GM19468 (cell line): Measurements from ENCODE around the gene ZNF750.

ENCODE experiments used
- ATAC-seq: cut with Tn5 transposase; IDR thresholded peaks from one replicate; pipeline ENCODE4 v1.9.1; 2021; ENCODE audit warnings: mild to moderate bottlenecking, moderate library complexity, moderate number of reproducible peaks; ENCODE audit not compliant: unreplicated experiment; ENCODE audit errors: extremely low read depth

ZNF750 gene

GRCh38 chr17:82815354-82815753 lies 24.5 kb downstream of the ZNF750 start:
- no peak for ATAC-seq

GRCh38 chr17:82814834-82815233 lies 25.0 kb downstream of the ZNF750 start:
- no peak for ATAC-seq

- ATAC-seq, result no peak
These were observed 26.3 kb downstream of the ZNF750 start for GRCh38 chr17:82813299-82814051.

- ATAC-seq, result no peak
These were observed 27.2 kb downstream of the ZNF750 start for GRCh38 chr17:82812601-82813000.

- ATAC-seq, result no peak
These were observed 27.8 kb downstream of the ZNF750 start for GRCh38 chr17:82812058-82812457.

GRCh38 chr17:82810644-82811430 lies 29.0 kb downstream of the ZNF750 start:
- no peak for ATAC-seq

- ATAC-seq, result no peak
These were observed 30.6 kb downstream of the ZNF750 start for GRCh38 chr17:82808921-82809905.

GRCh38 chr17:82808006-82808405 lies 31.8 kb downstream of the ZNF750 start:
- no peak for ATAC-seq

GRCh38 chr17:82807562-82807961 lies 32.3 kb downstream of the ZNF750 start:
- no peak for ATAC-seq

- ATAC-seq, result no peak
These were observed 32.7 kb downstream of the ZNF750 start for GRCh38 chr17:82807101-82807500.

GRCh38 chr17:82806645-82807044 lies 33.2 kb downstream of the ZNF750 start:
- ATAC-seq, result no peak

- no peak for ATAC-seq
These were observed 34.0 kb downstream of the ZNF750 start for GRCh38 chr17:82805823-82806222.

- ATAC-seq, result no peak
These were observed 34.6 kb downstream of the ZNF750 start for GRCh38 chr17:82805254-82805653.

- ATAC-seq, result no peak
These were observed 35.2 kb downstream of the ZNF750 start for GRCh38 chr17:82804442-82805191.

- ATAC-seq, result no peak
These were observed 36.2 kb downstream of the ZNF750 start for GRCh38 chr17:82803606-82804005.

GRCh38 chr17:82803185-82803584 lies 36.6 kb downstream of the ZNF750 start:
- ATAC-seq, result no peak

- no peak for ATAC-seq
These were observed 37.6 kb downstream of the ZNF750 start for GRCh38 chr17:82802075-82802780.

- no peak for ATAC-seq
These were observed 38.3 kb downstream of the ZNF750 start for GRCh38 chr17:82801377-82801970.

GRCh38 chr17:82800885-82801284 lies 38.9 kb downstream of the ZNF750 start:
- no peak for ATAC-seq
